ENCODE results near the gene MYO3B.

Gene MYO3B

DNA sequence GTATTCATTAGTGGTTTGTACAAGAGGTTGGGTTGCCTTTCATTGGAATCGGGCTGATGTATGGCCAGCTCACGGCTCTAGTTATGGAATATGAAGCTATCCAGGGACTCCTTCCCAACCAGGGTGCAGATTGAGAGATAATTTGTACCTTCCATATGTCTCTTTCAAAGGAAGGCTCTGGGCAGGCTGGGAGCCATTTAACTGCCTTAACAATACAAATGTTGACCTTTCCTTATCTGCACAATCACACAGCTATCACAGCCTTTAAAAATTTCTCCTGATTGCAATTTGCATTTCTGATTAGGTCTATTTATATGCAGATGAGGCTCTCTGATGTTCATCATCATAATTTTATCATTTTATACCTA is 58.7 kb downstream of the MYO3B start:
- DNase-seq (ENCODE audit: low spot score), result no peak

DNA sequence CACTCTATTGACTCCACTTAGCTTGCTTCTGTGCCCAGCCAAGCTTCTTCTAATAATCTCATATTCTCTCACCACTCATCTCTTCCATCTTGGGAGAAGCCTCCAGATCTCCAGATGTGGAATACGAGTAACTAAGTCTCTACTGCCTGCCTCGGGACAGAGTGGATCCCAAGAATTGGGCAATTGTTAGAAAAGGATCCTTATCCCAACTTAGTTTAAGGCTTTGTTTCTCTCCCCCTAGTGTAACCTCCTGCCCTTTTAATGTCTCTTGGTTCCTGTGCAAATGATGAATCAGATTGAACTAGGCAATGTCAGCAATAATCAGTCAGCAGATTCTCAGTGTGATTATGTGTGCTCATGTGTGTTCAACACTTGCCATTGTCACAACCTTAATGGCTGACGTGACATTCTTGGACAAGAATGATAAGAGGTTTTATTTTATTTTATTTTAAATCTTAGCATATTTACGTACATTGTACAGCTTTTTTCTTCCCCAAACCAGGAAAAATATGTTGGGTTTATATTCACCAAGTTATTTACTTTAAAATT is 59.7 kb downstream of the MYO3B start:
- no peak for DNase-seq (ENCODE audit: low spot score)

DNA sequence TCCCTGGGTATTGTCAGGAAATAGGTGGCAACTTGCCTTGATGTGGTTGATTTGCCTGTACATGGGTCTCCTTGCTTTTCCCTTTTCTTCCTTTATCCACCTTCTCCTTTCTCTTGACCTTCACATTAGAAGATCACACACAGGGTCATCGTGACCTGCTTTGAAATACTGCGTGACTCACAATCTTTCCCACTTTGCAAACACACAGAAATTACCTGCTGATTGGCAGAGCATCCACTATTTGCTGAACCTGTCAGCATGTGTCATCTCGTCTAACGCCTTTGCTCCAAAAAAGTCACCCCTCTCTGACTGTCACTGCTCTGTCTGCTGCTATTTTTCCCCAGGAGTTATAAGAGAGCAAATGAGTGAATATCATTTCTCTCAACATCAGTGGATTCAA is 60.8 kb downstream of the MYO3B start:
- DNase-seq (ENCODE audit: low spot score), result no peak

DNA sequence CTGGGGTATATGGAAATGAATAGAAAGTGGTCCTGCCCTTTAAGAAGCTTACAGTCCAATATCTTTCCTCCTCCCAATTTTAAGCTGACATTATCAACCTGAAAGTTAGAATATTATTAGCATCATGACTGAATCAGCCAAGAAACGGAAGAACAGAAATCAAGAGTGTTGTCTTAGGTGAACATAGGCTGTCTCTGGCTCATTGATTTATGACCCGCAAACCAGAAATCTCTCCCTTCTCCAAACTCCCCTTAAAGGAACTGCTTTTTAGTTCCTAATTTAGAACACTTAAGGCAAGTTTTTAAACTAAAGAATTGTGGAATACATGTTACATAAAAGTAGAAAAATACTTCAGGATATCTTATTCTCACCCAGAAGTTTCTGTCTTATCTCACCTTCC is 62.7 kb downstream of the MYO3B start:
- no peak for DNase-seq (ENCODE audit: low spot score)

DNA sequence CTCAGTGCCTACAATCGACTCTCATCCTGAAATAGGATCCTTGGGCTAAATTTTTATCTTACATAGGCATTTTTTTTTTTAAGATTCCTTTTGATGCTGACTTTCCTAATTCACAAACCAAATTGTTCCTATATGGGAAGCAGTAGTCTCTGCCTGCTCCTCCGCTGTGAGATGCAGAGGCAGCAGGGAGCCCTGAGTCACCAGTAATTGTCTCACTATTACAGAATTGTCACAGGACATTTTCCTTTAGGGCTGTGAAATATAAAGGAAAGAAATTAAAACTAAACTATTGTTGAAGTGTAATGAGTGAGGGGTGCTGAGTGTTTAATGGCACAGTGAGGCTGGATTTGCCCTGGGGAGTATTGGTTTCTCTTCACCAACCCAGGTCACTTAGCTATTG is 63.8 kb downstream of the MYO3B start:
- no peak for DNase-seq (ENCODE audit: low spot score)

DNA sequence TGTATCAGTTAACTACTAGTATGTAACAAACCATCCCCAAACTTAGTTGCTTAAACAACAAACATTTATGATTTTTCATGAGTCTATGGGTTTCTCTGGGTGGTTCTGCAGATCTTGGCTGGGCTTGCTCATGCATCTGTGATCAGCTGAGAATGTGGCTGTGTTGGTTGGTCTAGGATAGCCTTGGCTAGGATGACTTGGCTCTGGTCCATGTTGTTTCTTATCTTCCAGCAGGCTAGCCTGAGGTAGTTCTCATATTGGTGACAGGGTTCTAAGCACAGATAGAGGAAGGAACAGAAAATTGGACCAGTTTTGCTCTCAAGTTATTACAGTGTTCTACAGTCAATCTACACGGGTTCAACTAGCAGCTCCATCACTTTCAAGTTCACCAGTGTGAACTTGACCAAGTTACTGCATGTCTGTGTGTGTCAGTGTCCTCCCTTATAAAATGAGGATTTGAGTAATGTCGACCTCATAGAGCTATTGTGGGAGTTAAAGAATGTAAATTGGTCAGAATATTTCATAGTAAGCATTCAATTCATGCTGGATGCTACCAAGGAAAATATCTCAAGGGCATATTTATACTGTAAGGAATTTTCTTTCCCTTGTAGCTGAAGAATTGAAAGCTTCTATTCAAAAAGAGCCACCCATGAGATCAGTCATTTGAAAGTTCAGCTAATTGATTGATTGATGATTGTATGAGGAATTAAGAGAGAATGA is 65.3 kb downstream of the MYO3B start:
- DNase-seq (ENCODE audit: low spot score), result no peak

DNA sequence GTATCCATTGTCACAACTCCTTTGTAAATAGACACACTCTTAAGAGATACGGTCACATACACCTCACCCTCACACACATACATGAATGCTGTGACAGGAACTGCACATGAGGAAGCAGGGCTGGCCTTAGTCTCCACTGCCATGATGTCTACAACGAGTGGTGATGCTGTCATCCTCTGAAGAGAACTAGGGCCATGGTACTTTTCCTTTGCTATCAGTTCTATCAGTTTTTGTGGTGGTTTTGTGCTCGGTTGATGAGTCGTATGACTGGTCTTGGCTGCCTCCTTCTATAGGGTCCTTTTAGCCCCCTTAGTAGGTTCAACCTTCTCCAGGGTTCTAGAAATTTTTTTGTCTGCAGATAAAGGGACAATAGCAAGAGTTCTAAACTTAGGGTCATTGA is 66.0 kb downstream of the MYO3B start:
- no peak for DNase-seq (ENCODE audit: low spot score)

DNA sequence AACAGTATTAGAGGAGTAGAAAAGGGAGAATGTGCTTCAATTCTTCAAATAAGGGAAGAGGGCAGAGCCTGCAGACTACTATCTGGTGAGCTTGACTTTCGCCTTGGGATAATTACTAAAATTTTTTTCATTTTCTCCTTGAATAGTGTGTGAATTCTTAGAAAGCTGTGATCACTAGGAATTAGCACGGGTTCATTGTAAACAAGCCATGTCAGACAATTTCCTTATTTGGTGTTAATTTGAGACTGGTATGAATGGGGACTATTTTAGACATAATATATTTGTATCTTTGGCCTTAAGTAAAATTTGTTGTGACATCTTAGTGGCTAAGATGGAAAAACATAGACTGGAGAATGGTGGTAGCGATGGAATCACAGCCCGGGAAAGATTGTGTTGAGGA is 66.6 kb downstream of the MYO3B start:
- DNase-seq (ENCODE audit: low spot score), result no peak

DNA sequence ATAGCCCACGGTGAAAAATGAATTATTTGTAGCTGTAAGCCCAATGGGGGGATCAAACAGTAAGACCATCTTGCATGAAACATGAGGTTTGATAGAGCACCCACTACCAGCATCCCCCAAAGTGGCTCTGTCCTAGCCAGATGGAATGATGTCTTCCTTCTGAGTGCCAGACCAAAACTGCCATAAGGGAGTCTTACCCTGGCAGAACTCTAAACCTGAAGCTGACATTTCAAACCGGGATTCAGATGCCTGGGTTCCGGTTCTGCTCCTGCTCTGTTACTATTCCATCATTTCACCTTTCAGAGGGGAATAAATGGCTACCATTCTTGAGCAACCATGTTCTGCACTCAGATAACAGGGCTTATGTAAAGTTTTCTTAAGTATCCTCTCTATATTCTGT is 67.4 kb downstream of the MYO3B start:
- DNase-seq (ENCODE audit: low spot score), result no peak

DNA sequence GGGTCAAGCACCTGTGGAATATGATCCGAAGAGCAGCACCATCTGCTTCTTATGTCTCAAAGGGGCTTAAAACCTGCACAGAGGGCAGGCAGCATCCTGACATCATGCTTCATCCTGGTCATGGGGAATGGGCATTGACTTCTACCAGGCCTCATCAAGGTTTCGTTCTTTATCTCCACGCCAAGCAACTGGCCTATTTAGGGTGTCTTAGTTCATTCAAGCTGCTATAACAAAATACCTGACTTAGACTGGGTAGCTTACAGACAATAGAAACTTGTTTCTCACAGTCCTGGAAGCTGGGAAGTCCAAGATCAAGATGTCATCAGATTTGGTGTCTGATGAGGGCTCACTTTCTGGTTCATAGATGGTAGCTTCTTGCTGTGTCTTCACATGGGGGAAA is 69.4 kb downstream of the MYO3B start:
- DNase-seq (ENCODE audit: low spot score), result no peak

DNA sequence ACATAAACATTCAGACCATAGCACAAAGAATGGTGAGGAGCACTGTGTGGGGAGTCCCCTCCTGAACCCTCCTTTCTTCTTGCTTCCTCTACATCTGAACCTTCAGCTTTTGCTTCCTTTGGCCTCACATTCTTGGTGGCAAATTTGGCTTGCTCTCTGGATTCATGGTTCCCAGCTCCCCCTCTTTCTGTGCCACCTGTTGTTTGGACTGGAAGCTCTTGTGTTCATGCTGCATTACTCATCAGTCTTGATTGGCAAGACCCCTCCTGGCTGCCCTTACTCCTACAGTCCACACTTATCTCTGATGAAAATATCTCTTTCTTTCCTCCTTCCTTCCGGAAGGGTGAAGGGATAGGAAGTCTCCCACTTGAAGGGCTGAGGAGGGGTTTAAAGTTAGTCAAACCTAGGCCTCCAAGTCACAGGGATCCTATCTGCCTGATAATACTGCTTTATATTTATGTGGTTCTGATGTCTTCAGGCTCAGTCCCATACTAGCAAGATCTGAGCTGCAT is 70.0 kb downstream of the MYO3B start:
- DNase-seq (ENCODE audit: low spot score), result no peak

DNA sequence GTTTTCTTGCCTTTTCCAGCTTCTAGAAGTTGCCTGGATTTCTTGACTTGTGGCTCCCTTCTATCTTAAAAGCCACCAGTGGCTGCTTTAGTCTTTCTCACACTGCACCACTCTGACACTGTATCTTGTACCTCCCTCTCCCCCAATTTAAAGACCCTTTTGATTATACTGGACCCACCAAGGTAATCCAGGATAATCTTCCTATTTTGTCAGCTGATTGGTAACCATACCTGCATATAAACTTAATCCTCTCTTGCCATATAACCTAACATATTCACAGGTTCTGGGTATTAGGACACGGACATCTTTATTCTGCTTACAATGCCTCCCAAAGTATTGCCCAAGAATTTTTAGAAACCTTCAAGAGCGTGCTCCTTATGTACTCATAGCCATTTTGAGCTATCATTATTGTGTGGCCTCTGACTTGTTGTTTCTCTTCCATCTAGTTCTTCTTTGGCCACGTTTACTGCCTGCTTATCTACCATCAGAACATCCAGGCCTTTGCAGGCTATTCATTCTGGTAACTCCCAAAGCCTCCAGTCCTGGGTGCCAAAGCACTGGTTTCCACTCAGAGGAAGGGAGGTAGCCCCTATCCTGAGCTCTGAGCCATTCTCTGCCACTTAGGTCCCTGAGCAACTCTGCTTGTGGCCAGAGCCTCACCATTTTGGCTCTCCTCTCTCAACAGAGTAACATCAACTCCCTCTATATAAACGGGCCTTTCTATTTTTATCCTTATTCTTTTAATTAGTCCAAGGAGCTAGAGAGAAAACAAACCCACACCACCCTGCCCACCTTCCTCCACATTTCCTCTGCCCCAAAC is 70.8 kb downstream of the MYO3B start:
- DNase-seq (ENCODE audit: low spot score), result no peak

DNA sequence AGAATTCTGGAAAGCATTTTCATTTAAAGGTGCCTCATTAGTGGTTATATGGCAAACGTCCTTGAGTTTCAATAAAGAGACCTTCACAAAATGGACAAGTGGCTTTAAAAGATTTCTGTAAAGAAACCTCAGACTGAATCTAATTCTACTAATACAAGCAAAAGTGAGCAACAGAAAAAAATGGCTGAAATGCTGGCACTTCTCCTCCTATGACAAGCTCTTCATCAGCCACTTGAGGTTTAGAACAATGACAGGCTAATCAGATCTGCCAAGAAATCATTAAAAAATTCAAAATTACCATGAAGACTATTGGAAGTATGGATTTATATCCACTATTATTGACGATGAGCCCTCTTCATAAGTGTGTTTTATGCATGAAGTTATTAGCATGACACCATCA is 71.8 kb downstream of the MYO3B start:
- no peak for DNase-seq (ENCODE audit: low spot score)

DNA sequence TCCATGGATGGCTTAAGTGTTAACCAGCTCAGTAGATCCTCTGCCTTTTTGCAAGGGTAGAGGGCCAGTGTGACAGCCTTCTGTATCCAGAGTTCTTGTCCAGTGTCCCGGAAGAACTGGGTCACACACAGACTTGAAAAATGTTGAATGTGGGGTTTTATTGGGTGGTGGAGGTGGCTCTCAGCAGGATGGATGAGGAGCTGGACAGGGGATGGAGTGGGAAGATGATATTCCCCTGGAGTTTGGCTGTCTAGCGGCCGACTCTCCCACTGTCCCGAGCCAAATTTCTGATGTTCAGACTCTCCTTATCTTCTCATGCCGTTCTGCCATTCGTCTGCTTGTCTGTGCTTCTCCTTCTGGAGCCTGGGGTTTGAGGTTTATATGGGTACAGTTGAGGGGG is 72.6 kb downstream of the MYO3B start:
- no peak for DNase-seq (ENCODE audit: low spot score)

DNA sequence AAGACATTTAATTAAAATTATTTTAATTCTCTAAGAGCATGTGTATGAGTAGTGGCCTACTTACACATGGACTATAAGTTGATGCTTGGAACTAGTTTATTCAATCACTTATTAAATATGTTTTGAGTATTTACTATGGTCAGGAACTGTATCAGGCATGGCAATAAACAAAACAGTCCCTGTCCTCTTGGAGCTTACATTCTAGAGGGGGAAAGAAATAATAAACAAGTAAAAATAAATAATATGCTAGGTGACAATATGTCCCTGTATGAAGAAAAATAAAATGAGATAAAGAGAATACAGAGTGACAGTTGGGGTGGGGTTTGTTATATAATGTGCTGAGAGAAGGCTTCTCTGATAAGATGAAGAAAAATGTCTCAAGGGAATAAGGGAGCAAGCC is 74.5 kb downstream of the MYO3B start:
- no peak for DNase-seq (ENCODE audit: low spot score)

DNA sequence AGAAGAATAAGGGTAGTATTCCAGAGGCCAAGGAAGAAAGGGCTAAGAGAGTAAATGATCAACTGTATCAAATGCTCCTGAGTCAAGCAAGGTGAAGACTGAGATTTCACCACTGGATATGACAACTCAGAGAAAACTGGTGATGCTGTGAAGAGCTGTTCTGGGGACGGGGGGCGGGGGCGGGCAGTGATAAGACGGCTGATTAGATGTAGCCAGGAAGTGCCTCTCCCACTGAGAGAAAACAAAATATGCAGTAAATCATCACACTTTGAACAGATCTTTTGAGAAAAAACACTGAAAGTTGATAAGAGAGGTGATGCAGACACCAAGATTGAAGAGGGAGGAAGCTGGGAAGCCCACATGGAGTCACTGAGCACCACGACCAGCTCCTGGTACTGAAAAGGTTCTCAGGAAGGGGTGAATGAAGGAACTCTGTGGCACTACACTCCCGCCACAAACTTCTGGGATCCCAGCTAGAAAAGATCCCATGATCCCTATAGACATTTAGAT is 75.8 kb downstream of the MYO3B start:
- no peak for DNase-seq (ENCODE audit: low spot score)

DNA sequence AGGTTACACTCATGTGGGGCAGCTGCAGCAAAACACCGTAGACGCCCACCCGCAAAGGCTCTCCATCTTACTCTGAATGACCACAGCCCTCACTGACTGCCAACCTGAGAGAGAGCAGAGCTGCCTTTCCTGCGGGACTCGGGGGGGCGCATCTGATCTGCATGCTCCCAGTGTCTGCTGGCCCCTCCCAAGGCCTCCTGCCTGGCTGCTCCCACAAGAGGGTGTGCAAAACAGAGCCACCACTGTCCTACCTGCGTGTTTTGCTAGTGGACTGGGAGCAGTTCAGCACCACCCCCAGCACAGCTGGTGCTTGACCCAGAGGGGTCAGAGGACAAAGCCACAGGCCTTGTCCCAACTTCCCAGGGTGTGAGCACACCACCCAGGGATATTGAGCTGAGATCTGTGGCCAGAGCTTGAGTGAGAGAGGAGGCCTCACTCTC is 76.4 kb downstream of the MYO3B start:
- no peak for DNase-seq (ENCODE audit: low spot score)

DNA sequence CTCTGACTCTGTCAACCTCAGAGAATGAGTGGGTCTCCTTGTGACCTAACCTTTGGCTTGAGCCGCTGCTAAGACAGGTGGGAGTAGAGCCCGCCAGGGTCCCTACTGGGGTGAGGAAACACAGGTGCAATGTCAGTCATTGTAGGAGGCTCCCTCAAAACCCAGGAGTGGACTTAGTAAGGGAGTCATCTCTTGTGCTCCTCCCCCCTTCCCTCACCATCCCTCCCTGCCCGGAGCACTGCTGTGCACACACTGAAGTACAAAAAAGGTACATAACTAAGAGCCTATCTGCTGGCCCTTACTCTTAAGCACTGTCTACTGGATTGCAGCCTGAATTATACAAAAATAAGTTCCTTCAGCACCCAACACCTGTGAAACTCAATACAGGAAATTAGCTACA is 77.2 kb downstream of the MYO3B start:
- no peak for DNase-seq (ENCODE audit: low spot score)

DNA sequence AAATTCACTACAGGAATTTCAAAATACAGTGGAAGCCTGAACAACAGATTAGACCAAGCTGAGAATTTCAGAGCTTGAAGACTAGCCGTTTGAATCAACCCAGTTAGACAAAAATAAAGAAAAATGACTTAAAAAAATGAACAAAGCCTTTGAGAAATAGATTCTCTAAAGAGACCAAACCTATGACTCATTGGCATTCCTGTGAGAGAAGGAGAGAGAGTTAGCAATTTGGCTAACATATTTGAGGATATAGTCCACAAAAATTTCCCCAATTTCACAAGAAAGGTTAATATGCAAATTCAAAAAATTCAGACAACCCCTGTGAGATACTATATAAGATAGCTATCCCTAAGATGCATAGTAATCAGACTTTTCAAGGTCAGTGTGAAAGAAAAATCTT is 78.0 kb downstream of the MYO3B start:
- no peak for DNase-seq (ENCODE audit: low spot score)

DNA sequence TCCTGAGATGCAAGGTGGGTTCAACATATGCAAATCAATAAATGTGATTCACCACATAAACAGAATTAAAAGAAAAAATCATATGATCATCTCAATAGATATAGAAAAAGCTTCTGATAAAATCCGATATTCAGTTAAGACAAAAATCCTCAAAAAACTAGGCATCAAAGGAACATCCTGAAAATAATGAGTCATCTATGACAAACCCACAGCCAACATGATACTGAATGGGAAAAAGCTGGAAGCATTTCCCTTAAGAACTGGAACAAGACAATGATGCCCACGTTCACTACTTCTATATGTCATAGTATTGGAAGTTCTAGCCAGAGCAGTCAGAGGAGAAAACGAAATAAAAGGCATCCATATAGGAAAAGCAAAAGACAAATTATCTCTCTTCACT is 80.4 kb downstream of the MYO3B start:
- DNase-seq (ENCODE audit: low spot score), result no peak

DNA sequence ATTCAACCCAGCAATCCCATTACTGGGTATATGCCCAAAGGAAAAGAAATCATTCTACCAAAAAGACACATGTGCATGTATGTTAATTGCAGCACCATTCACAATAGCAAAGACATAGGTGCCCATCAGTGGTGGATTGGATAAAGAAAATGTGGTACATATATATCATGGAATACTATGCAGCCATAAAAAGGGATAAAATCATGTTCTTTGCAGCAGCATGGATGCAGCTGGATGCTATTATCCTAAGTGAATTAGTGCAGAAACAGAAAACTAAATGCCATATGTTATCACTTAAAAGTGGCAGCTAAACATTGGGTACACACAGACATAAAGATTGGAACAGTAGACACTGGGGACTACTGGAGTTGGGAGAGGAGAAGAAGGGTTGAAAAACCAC is 82.2 kb downstream of the MYO3B start:
- no peak for DNase-seq (ENCODE audit: low spot score)

DNA sequence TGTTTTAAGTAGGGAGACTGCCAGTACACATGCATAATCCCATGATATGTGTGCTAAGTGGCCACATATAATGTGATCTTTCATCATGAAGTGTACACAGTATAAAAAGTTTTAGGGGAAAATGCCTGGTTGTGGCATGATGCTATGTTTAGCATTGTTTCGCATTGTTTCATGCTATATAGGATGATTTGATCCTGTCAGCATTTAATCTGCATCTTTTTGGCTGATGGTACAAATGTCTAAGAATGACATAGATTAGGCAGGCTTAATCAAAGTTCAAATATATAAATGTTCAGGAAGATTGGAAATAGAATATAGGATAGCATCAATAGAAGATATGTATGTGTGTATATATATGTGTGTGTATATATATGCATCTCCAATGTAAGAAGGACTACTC is 83.6 kb downstream of the MYO3B start:
- no peak for DNase-seq (ENCODE audit: low spot score)

DNA sequence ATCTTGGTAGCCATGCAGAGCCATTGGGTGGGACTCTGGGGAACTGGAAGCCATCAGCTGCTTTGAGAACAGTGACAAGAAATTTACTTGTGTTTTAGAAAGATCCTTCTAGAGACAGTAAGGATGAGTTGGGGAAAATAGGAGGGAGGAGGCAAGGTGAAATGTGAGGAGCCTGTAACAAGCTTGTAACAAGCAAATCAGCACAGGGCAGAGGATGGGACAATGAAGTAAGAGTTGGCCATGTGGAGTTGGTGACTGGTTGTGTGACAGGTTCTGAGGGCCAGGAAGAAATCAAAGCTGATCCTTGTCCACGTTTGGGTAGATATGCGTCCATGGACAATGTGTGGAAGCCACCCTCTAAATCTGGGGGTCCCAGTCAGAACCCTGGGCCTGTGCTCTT is 84.4 kb downstream of the MYO3B start:
- no peak for DNase-seq (ENCODE audit: low spot score)

Data from cerebellar cortex (tissue), 1 donor.